Heart right ventricle (tissue), 16 donors: Measurements from ENCODE around the gene FGF6. TPM values are rescaled to one million over a fixed set of nuclear protein-coding genes. Genes with fewer than 3 reads are reported as not detected.

Experiments
- ATAC-seq, 8 donors: fragments of 200-7000 bp; cut with Tn5 transposase; one replicate each; pipeline ENCODE4 v1.9.1; 2020; ENCODE audit warnings: mild to moderate bottlenecking in 8 of 8, moderate library complexity in 8 of 8, moderate number of reproducible peaks in 1 of 8
- DNase-seq, 2 donors: peaks; one replicate each; pipeline ENCODE4 v3.0.0-alpha.2; 2020
- H3K27ac ChIP-seq, 10 donors: fragments of 200-600 bp; sonication (generic) in 2 of 10; one replicate each; pipeline versions ENCODE4 v1.5.0 to v1.8.0; 2020 to 2022; ENCODE audit warnings: mild to moderate bottlenecking in 3 of 10
- H3K27me3 ChIP-seq, 7 donors: fragments of 200-600 bp; one replicate each; pipeline ENCODE4 v1.8.0; 2021 to 2022; ENCODE audit warnings: mild to moderate bottlenecking in 2 of 7
- H3K36me3 ChIP-seq, 9 donors: fragments of 200-600 bp; sonication (generic) in 1 of 9; one replicate each; pipeline versions ENCODE4 v1.5.0 to v1.8.0; 2020 to 2022; ENCODE audit warnings: mild to moderate bottlenecking in 2 of 9
- H3K4me1 ChIP-seq, 9 donors: fragments of 200-600 bp; sonication (generic) in 1 of 9; one replicate each; pipeline versions ENCODE4 v1.5.0 to v1.8.0; 2020 to 2022; ENCODE audit warnings: mild to moderate bottlenecking in 4 of 9
- H3K4me3 ChIP-seq, 10 donors: fragments of 200-600 bp; sonication (generic) in 2 of 10; one replicate each; pipeline versions ENCODE4 v1.5.0 to v1.8.0; 2020 to 2022; ENCODE audit warnings: mild to moderate bottlenecking in 7 of 10, moderate library complexity in 2 of 10
- H3K9me3 ChIP-seq, 11 donors: fragments of 200-600 bp in 10 of 11; sonication (generic) in 2 of 11; one replicate each; pipeline versions ENCODE4 v1.5.0 to v1.8.0; 2013 to 2022; ENCODE audit warnings: mild to moderate bottlenecking in 2 of 11, control low read depth in 1 of 11, moderate library complexity in 1 of 11
- WGBS, 2 donors: extraction: QIAGEN DNeasy Blood & Tissue Kit; methylation state at CpG; one replicate each; pipeline ENCODE4 v1.1.7; 2013; ENCODE audit warnings: inconsistent platforms in 1 of 2; 5-methylcytosine and 5-hydroxymethylcytosine counted together
- intact Hi-C, 10 donors: fragments of 100-400 bp; cut with DNase I; formaldehyde crosslinking; loops; one replicate each; pipeline versions ENCODE4 v1.11.1 to v1.14.2; 2022
- polyA plus RNA-seq, 2 donors: library from polyadenylated mRNA; stranded (reverse); fragments of 200-250 nt; gene quantifications; one replicate each; pipeline ENCODE4 v1.2.3, GENCODE V29; 2013
- total RNA-seq, 10 donors: library from RNA; stranded (reverse); fragmentation: NEBNext Ultra II Directional in 3 of 10; extraction: Animal tissue kit (Norgen Biotek cat#: 25700) in 3 of 10; gene quantifications; one replicate each; pipeline versions ENCODE4 v1.2.1 to v1.2.4, GENCODE V29; 2021 to 2023
- TF ChIP-seq, protein P1 (sequence below), 9 donors: fragments of 200-600 bp; sonication (generic) in 2 of 9; IDR thresholded peaks; one replicate each; pipeline versions ENCODE4 v1.5.0 to v1.8.0; 2021 to 2022; ENCODE audit warnings: antibody characterized with exemption in 9 of 9, mild to moderate bottlenecking in 5 of 9, moderate library complexity in 1 of 9
- donor health status: Arrhythmogenic right ventricular cardiomyopathy.
- donor health status: ischemic (EF 13 %, LVEDD 7.1; RV severe dilation, severe dysfunction).
- donor health status: healthy with polysubstance abuse.
- donor health status: DM: no; HTN: yes; CAD: no.
- donor health status: DM: no; HTN: no; CAD: no.
- donor health status: ischemic (EF 25% LVEDD 6.9; RV normal size, moderate dysfunction).
- donor health status: ischemic (EF 25% LVEDD 5.7; RV mildly dilated, moderate dysfunction).
- donor health status: healthy.
- donor health status: DM: yes; HTN: yes; CAD: no.
- donor health status: Ischemic cardiomyopathy.
- donor health status: ischemic (EF 35%, LVEDD 5.7; RV mildly dilated, moderate dysfunction).
- donor health status: nonischemic (EF 11% LVEDD 7.7; RV severe dilation, severe dysfunction).
- donor health status: DM: yes; HTN: yes; CAD: no.
- donor health status: PGD.
- donor health status: ischemic (EF 29% LVEDD 5.4; RV normal size, mild dysfunction).
- donor health status: nonischemic (EF 23%, LVEDD 6.1; RV moderate dilation, normal function).

FGF6 gene
- total and polyA plus RNA-seq, 12 donors = not detected

DNA sequence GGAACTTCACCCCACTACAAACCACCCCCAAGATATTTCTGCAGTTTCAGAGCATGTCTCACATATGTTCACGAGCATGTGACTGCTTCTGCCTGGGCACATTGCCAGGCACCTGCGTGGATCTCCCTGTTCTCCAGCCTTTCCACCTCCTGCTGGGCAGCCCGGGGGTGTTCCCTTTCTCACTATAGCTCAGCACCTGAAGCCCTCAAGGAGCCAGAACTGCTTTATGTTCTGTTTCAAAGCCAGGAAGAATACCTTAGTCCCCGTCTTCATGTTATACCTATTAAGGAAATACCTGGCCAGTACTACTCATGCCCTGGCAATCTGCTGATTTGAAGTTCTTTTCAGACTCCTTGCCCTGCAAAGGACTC lies 4.2 kb upstream of the FGF6 start:
- DNase-seq (no peak), ATAC-seq (no peak)
- Histone ChIP-seq H3K4me1 (peaks cover 0 to 15% (median 6%) of the 10 kb centered on the region in 9 donors), H3K36me3 (no peaks in the 10 kb centered on the region), H3K27me3 (peaks cover 0 to 9% (median 3%) of the 10 kb centered on the region in 7 donors), H3K27ac (no peak overlapping the region), H3K9me3 (peaks cover 0 to 14% (median 0%) of the 10 kb centered on the region in 11 donors), H3K4me3 (no peak overlapping the region)
- intact Hi-C loops = no loop called here
- WGBS, 2 donors = 49 to 62% methylated on average over 4 of the region's 4 CpGs
- TF ChIP-seq, protein P1, sequence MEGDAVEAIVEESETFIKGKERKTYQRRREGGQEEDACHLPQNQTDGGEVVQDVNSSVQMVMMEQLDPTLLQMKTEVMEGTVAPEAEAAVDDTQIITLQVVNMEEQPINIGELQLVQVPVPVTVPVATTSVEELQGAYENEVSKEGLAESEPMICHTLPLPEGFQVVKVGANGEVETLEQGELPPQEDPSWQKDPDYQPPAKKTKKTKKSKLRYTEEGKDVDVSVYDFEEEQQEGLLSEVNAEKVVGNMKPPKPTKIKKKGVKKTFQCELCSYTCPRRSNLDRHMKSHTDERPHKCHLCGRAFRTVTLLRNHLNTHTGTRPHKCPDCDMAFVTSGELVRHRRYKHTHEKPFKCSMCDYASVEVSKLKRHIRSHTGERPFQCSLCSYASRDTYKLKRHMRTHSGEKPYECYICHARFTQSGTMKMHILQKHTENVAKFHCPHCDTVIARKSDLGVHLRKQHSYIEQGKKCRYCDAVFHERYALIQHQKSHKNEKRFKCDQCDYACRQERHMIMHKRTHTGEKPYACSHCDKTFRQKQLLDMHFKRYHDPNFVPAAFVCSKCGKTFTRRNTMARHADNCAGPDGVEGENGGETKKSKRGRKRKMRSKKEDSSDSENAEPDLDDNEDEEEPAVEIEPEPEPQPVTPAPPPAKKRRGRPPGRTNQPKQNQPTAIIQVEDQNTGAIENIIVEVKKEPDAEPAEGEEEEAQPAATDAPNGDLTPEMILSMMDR (IDR thresholded peaks at IDR 0.05) = no peak

- WGBS, 2 donors = 90 to 95% methylated on average over 9 of the region's 9 CpGs
These were observed 3.6 kb upstream of the FGF6 start for GRCh38 chr12:4448943-4449850.

GRCh38 chr12:4448371-4448940 lies 2.8 kb upstream of the FGF6 start:
- DNase-seq (no peak), ATAC-seq (no peak)
- TF ChIP-seq, protein P1 (IDR thresholded peaks at IDR 0.05) = no peak
- Histone ChIP-seq H3K36me3 (no peaks in the 10 kb centered on the region), H3K9me3 (peaks cover 0 to 8% (median 0%) of the 10 kb centered on the region in 11 donors), H3K4me1 (peaks cover 0 to 15% (median 6%) of the 10 kb centered on the region in 9 donors), H3K27me3 (peaks cover 0 to 9% (median 0%) of the 10 kb centered on the region in 7 donors), H3K4me3 (no peak overlapping the region), H3K27ac (no peak overlapping the region)
- intact Hi-C loops = no loop called here
- WGBS, 2 donors = 91 to 92% methylated on average over 6 of the region's 6 CpGs

More at GRCh38 chr12:4448943-4449850, 3.6 kb upstream of the FGF6 start:
- intact Hi-C loops = no loop called here
- TF ChIP-seq, protein P1 (IDR thresholded peaks at IDR 0.05) = no peak
- peaks cover 0 to 9% (median 4%) of the 10 kb centered on the region in 7 donors for H3K27me3 ChIP-seq
- H3K9me3 ChIP-seq = peaks cover 0 to 13% (median 0%) of the 10 kb centered on the region in 11 donors
- H3K36me3 ChIP-seq = no peaks in the 10 kb centered on the region
- no peak for DNase-seq
- peaks cover 0 to 15% (median 6%) of the 10 kb centered on the region in 9 donors for H3K4me1 ChIP-seq
- ATAC-seq = no peak
- no peak overlapping the region for H3K4me3 ChIP-seq
- no peak overlapping the region for H3K27ac ChIP-seq

- ATAC-seq = no peak
- H3K27me3 ChIP-seq = peaks cover 0 to 9% (median 4%) of the 10 kb centered on the region in 7 donors
- intact Hi-C loops = no loop called here
- DNase-seq = no peak
- peaks cover 0 to 15% (median 6%) of the 10 kb centered on the region in 9 donors for H3K4me1 ChIP-seq
- H3K4me3 ChIP-seq = no peak overlapping the region
- no peaks in the 10 kb centered on the region for H3K36me3 ChIP-seq
- no peak overlapping the region for H3K27ac ChIP-seq
- no peaks in the 10 kb centered on the region for H3K9me3 ChIP-seq
- 83 to 92% methylated on average over 3 of the region's 3 CpGs for WGBS, 2 donors
- TF ChIP-seq, protein P1 (IDR thresholded peaks at IDR 0.05) = no peak
These were observed 1.5 kb upstream of the FGF6 start for GRCh38 chr12:4447151-4447550.
